Epithelial cell of proximal tubule (primary cell): Measurements from ENCODE around the gene KRT3. TPM values are rescaled to one million over a fixed set of nuclear protein-coding genes. Genes with fewer than 3 reads are reported as not detected.
"Not testable (repeated sequence)": the region's sequence is repeated elsewhere in the genome, so short reads cannot be mapped to it uniquely, and the experiment has no call there.

Source experiments
- DNase-seq: peaks from one replicate; pipeline ENCODE4 v3.0.0-alpha.2; 2011; ENCODE audit warnings: low read depth
- H3K4me3 ChIP-seq: 2 replicates; pipeline ENCODE4 v1.5.1; 2011; ENCODE audit warnings: low read depth, mild to moderate bottlenecking, low read length
- total RNA-seq: library from RNA; depleted of rRNA; stranded (reverse); fragments of >200 nt; gene quantifications from 2 replicates; pipeline ENCODE4 v1.2.3, GENCODE V29; 2015
- TF ChIP-seq, protein P1 (sequence below): conservative IDR thresholded peaks from 2 replicates; pipeline ENCODE4 v1.5.1; 2012; ENCODE audit warnings: low read depth, mild to moderate bottlenecking, low read length

The KRT3 gene
- total RNA-seq, 1 donor from 2014 or later, result 0.06 TPM

DNA sequence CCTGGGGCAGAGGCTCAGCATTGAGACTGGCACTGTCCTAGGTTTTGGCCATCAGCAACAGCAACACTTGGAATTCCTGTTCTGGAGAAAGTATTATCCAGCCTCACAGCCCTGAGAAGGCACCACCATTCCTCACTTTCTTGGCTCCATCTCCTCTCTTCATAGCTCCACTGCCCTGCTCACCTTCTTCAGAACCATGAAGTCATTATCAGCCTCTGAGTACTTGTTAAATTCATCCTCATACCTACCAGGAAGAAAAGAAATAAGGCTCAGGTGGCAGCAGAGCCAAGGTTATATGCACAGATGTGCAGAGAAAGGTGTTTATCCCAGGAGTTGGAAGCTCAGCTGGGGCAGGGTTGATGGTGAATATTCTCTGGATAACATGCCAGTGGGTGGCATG is 44.1 kb downstream of the KRT3 start:
- no peak overlapping the region for H3K4me3 ChIP-seq
- no peak for DNase-seq
- TF ChIP-seq, protein P1, sequence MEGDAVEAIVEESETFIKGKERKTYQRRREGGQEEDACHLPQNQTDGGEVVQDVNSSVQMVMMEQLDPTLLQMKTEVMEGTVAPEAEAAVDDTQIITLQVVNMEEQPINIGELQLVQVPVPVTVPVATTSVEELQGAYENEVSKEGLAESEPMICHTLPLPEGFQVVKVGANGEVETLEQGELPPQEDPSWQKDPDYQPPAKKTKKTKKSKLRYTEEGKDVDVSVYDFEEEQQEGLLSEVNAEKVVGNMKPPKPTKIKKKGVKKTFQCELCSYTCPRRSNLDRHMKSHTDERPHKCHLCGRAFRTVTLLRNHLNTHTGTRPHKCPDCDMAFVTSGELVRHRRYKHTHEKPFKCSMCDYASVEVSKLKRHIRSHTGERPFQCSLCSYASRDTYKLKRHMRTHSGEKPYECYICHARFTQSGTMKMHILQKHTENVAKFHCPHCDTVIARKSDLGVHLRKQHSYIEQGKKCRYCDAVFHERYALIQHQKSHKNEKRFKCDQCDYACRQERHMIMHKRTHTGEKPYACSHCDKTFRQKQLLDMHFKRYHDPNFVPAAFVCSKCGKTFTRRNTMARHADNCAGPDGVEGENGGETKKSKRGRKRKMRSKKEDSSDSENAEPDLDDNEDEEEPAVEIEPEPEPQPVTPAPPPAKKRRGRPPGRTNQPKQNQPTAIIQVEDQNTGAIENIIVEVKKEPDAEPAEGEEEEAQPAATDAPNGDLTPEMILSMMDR, result no peak

DNA sequence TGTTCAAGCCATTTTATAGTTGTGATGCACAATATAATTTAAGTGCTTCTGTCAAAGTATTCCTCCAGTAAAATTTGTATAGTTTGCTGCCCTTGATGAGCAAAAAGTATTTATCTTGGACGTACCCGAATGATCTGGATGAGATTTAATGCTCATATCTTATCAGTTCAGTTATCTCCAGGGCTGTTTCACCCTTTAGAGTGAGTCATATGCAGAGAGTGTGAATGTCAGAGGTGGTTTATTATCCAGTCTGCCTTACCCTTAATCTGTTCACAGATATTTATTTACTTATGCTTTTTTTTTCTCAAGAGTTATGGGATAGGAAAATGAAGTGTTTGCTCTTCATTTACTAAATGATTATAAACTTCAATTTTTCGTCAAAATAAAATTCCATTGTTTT is 45.4 kb downstream of the KRT3 start:
- not testable (repeated sequence) for DNase-seq, H3K4me3 ChIP-seq

DNA sequence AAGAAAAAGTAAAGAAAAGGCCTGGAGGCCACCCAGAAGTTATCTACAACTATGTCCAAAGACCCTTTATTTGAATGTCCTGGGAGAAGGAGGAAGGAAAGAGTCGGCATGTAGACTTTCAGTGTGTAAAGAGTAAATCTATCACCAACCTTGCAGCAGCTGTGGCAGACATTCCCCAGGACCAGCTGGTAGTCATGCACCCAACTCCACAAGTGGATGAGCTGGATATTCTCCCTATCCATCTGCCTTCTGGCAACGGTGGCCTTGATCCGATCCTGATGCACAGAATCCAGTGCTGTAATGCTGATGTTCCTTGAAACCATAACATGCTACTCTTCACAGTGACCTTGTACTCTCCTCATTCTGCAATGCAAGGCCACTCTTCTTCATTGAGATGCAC is 46.1 kb downstream of the KRT3 start:
- no peak for DNase-seq
- H3K4me3 ChIP-seq, result no peak overlapping the region
- TF ChIP-seq, protein P1, result no peak

GRCh38 chr12:52748578-52748977 is 47.3 kb downstream of the KRT3 start:
- no peak overlapping the region for H3K4me3 ChIP-seq
- TF ChIP-seq, protein P1, result no peak
- no peak for DNase-seq

DNA sequence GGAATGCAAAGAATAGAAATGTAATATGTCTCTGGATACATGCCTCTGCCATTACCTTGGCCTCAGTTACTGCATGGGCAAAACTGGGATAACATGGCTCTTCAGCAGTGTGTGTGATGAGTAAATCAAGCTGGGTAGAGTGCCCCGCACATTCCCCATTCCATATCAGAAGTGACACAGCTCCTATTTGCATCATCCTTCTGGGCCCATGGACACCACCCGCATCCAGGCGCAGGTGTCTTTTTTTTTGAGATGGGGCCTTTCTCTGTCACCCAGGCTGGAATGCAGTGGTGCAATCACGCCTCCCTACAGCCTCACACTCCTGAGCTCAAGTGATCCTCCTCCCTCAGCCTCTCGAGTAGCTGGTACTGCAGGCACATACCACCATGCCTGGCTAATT is 50.4 kb downstream of the KRT3 start:
- no peak overlapping the region for H3K4me3 ChIP-seq
- DNase-seq, result no peak
- TF ChIP-seq, protein P1, result no peak

- TF ChIP-seq, protein P1, result no peak
- H3K4me3 ChIP-seq, result no peak overlapping the region
- DNase-seq, result no peak
Observed at GRCh38 chr12:52744493-52745156, 51.3 kb downstream of the KRT3 start.

GRCh38 chr12:52742822-52743457 is 53.0 kb downstream of the KRT3 start:
- DNase-seq, result no peak
- no peak overlapping the region for H3K4me3 ChIP-seq
- TF ChIP-seq, protein P1, result no peak
